DND-41 (cell line): Measurements from ENCODE around the gene CD96.

Experiments
- EZH2 ChIP-seq: IDR thresholded peaks from 3 replicates; pipeline ENCODE4 v1.6.1; 2012; ENCODE audit warnings: borderline replicate concordance, low read depth, mild to moderate bottlenecking, moderate library complexity, low read length, inconsistent platforms; ENCODE audit not compliant: severe bottlenecking
- TF ChIP-seq, protein P1 (sequence below): IDR thresholded peaks from 2 replicates; pipeline ENCODE4 v1.5.1; 2012; ENCODE audit warnings: borderline replicate concordance, low read length, moderate library complexity, mild to moderate bottlenecking; ENCODE audit not compliant: poor library complexity, severe bottlenecking; ENCODE audit errors: extremely low read depth

DNA sequence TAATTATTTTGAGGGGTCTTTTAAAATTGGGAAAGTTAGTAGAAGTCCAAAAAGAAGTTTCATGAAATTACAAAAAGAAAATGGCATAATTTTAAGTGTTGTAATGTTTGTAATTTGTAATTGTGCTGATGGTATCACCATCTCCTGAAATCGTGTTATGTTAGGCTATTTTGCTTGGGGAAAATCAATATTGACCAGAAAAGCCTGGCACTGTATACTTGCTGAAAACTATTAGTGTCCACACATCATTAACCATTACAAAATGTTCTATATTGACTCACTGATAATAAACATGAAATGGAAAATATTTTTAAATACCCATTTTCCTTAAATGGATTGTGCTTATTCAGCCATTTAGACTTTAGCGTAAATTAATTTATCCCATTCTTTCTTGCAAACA lies 93.4 kb downstream of the CD96 start:
- TF ChIP-seq, protein P1, sequence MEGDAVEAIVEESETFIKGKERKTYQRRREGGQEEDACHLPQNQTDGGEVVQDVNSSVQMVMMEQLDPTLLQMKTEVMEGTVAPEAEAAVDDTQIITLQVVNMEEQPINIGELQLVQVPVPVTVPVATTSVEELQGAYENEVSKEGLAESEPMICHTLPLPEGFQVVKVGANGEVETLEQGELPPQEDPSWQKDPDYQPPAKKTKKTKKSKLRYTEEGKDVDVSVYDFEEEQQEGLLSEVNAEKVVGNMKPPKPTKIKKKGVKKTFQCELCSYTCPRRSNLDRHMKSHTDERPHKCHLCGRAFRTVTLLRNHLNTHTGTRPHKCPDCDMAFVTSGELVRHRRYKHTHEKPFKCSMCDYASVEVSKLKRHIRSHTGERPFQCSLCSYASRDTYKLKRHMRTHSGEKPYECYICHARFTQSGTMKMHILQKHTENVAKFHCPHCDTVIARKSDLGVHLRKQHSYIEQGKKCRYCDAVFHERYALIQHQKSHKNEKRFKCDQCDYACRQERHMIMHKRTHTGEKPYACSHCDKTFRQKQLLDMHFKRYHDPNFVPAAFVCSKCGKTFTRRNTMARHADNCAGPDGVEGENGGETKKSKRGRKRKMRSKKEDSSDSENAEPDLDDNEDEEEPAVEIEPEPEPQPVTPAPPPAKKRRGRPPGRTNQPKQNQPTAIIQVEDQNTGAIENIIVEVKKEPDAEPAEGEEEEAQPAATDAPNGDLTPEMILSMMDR, result no peak
- TF ChIP-seq EZH2, result no peak
